NCI-H510A treated with DMSO at 0.1 percent for 48 hours (cell line): ENCODE measurements around the gene AGMO.
A peak's percentile ranks its signal among the peaks of the same experiment; 100 is the strongest.
"Not testable (repeated sequence)": the region's sequence is repeated elsewhere in the genome, so short reads cannot be mapped to it uniquely, and the experiment has no call there.

Experiments used
- DNase-seq: peaks from one replicate; lab custom pipeline; 2025; lab: John Stamatoyannopoulos, UW

AGMO gene

DNA sequence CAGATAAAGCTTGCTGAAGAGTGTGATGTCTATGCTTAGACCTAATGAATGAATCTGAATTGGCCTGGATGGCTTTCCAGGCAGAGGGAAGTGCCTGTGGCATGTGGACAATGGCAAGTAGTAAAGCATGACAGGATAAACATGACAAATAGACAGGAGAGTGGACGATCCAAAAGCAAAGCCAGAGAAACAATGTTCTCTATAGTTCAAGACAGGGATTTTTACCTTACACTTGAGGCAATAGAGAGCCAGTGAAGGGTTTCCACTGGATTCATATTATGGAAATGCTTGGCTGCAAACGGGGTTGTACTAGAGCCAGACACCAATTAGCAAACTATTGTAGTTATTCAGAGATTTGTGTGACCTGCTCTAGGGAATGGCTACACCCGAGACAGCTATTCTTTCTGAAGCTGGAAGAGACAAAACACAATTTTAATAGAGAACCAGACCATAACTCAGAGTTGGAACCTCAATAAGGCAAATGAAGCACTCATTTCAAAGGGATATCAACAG is 2.3 kb downstream of the AGMO start:
- DNase-seq = no peak

DNA sequence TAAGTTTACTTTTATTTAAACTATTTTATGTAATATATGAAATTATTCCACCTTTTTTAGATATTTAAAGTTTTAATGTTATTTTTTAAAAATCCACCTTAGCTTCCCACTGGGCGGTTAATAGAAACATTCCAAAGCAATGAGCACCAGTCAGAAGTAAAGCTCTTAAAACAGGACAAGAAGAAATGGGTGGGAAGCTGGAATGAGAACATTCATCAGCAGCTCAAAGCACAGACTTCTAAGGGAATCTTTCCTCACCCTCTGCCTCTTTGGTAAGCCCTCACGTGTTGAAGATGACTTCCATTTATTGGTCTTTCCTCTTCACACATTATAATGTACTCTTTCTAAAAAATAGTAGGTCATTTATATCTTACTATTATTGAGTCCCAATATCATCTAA is 3.1 kb downstream of the AGMO start:
- no peak for DNase-seq

GRCh38 chr7:15557686-15558085 is 4.1 kb downstream of the AGMO start:
- no peak for DNase-seq

GRCh38 chr7:15557186-15557585 is 4.6 kb downstream of the AGMO start:
- no peak for DNase-seq

DNA sequence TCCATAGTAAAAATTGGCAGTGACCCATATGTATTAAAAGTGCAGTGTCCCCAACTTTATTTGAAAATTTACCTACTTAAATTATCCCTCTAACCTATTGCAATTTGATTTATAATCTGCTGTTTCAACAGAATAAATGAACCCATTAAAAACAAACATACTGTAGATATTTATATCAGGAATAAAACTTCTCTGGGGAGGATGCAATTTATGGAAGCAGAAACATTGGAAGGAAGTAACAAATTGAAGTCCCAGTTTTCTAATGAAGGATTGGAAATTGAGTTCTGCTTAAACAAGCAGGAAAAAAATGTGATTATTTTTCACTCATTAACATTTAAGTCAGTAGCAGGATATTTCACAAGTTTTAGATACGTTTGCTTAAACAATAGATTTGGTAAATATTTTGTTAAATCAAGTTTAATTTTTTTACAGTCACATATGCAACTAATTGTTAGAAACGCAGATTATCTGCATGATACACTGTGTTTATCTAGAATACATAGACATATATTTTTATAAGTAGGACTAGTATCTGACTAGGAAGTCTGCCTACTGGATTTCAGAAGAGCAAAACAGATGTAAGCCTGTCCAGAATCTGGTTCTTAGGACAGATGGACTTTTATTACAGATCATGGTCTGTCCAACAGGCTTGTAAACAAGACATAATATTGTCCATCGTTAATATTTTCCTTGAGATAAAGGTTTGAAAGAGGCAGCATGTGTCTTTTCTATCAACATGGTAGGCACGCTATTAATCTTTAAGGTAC is 5.3 kb downstream of the AGMO start:
- no peak for DNase-seq

GRCh38 chr7:15555381-15555859 is 6.4 kb downstream of the AGMO start:
- peak; percentile 37 for DNase-seq

DNA sequence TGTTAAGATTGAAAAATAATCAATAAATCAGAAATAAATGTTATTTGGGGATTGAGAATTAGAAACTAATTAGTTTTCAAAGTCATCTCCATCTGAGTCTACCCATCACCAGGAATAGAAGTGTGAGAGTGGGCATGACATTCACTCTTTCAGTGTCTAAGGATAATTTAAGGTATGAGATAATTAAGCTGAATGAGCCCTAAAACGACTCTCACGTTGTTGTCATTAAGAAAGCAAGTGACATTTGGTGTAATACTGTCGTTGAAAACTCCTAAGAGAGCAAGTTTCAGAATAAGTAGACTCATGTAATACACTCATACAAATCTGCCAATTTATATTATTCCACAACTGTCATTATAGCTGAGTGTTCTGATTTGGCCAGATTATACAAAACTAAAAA is 7.1 kb downstream of the AGMO start:
- DNase-seq = no peak

GRCh38 chr7:15554081-15554480 is 7.7 kb downstream of the AGMO start:
- DNase-seq = no peak

DNA sequence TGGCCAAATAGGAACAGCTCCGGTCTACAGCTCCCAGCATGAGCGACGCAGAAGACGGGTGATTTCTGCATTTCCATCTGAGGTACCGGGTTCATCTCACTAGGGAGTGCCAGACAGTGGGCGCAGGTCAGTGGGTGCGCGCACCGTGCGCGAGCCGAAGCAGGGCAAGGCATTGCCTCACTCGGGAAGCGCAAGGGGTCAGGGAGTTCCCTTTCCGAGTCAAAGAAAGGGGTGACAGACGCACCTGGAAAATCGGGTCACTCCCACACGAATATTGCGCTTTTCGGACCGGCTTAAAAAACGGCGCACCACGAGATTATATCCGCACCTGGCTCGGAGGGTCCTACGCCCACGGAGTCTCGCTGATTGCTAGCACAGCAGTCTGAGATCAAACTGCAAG is 14.5 kb downstream of the AGMO start:
- not testable (repeated sequence) for DNase-seq

DNA sequence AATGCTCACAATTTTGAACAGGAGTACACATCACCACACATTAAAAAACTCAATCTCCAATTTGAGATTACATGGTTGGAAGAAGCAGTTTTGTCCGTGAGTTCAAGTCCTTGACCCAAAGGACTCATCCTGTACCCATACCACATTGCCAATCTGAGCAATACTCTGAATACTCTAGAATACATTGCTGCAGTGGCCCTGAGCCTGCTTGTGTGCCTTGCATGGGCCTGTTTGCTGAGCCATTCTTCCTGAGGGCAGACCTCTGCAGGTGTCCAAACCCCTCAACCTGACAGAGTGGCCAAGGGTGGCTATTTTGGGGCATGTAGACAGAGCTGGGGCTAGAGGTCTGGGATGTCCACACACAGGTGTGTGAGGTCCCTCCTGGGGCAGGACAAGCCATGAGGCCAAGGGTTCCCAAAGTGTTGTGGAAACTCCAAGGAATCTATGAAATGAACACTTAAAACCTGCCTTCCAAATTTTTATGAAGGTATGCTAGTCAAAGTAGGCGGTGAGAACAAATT is 15.5 kb downstream of the AGMO start:
- no peak for DNase-seq

GRCh38 chr7:15544050-15544449 is 17.8 kb downstream of the AGMO start:
- DNase-seq = no peak

DNA sequence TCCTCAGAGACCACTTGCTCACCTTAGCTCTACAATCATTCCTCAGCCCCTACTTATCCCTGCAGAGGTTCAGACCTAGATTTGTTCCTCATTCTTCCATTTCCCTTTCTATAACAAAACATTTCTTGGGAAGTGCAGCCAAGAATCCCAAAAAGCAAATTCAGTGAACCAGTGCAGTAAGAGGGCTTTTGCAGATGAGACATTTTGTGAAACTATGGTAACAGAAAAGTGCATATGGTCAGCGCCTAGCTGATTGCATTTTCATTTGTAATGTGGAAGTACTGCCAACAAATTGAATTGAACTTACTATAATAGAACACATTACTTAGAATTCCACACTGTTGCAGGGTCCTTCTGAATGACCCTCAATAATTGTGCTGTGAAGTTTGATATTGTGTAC is 18.6 kb downstream of the AGMO start:
- no peak for DNase-seq

DNA sequence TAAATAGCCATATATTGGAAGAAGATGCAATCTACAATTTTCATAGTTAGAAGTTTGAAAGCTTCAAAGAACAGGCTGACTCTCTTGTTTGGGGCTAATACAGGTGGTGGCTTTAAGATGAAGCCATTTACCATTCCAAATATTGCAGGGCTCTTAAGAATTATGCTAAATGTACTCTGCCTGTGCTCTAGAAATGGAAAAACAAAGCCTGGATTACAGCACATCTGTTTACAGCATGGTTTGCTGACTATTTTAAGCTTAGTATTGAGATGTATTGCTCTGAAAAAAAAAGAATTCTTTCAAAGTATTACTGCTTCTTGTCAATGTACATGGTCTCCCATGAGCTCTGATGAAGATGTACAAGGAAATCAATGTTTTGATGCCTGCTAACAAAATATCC is 34.2 kb downstream of the AGMO start:
- DNase-seq = no peak

- no peak for DNase-seq
These were observed 36.1 kb downstream of the AGMO start for GRCh38 chr7:15525652-15526263.

GRCh38 chr7:15524077-15524476 is 37.7 kb downstream of the AGMO start:
- DNase-seq = no peak

DNA sequence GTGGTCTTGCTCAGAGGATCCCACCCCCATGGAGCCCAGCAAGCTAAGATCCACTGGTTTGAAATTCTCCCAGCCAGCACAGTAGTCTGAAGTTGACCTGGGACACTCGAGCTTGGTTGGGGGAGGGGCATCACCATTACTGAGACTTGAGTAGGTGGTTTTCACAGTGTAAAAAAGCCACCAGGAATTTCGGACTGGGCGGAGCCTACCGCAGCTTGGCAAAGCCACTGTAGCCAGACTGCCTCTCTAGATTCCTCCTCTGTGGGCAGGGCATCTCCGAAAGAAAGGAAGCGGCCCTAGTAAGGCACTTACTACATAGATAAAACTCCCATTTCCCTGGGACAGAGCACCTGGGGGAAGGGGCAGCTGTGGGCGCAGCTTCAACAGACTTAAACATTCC is 44.0 kb downstream of the AGMO start:
- DNase-seq = not testable (repeated sequence)

- DNase-seq = no peak
These were observed 46.6 kb downstream of the AGMO start for GRCh38 chr7:15515252-15515651.

GRCh38 chr7:15508258-15508657 is 53.6 kb downstream of the AGMO start:
- no peak for DNase-seq

DNA sequence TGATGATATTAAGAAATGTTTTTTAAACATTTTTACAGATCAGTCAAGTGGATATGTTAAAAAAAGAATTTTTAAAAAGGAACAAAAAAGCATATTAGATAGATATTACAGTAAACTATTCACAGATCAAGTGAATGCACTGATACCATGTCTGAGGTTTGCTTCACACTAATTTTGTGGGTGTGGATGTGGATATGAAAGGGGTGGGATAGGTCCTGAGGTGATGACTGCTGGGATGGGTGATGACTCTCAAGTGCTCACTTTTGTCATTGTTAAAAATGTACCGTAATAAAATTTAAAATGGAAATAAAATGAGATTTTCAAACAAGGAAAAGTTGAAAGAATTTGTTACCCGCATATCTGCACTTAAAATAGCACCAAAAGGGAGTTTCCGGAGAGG is 54.1 kb downstream of the AGMO start:
- no peak for DNase-seq

DNA sequence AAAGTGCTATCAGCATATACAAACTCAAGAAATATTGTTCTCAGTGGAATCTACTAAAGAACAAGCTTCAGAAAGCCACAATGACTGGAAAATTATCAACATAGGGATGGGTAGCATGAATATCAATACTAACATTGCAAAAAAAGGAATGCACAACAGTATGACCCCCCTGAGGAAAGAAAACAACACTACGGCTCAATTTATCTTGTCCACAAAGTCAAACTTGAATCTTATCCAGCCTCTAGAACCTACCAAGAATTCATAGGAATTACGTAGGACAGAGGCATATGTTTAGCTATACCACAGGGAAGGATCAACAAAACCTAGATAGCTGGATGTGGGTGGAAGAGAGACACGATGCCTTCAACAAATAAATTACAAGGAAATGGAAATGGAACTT is 54.6 kb downstream of the AGMO start:
- no peak for DNase-seq

DNA sequence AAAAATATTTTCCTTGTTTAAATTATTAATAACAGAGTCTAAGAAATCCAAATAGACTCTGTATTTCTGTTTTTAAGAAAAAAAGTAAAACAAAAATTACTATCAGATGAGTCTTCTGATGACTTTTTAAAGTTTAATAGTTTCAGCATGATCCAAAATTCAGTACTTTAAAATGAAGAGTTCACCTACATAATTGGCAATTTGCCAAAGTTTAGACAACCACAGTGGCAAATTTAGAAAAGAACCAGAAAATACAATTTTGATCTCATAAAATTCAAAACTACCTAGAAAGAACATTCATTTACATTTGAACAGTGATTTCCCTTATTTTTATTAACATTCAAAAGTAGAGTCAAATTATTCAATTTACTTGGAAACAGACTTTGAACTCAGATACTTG is 56.1 kb downstream of the AGMO start:
- no peak for DNase-seq

DNA sequence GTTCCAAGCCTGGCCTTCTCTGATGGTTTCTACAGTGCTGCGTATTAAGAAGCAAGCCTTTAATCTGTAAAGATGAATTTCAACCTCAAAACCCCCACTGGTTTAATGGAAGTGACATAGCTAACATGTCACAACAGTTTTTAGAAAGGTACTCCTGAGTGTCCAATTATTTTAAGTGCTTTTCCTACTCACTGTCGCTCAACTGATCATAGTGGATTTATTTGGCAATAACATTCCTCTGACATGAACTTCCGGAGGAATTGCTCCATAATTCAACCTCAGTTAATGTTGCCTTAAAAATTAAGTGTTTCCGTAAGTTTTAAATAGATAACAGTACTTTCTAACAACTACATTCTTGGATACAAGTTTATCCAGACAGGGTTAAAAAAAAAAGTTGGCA is 57.5 kb downstream of the AGMO start:
- no peak for DNase-seq

- no peak for DNase-seq
These were observed 58.1 kb downstream of the AGMO start for GRCh38 chr7:15503603-15504290.
